Right atrium auricular region (tissue), 2 donors: Measurements from ENCODE around the gene DDN. TPM values are rescaled to one million over a fixed set of nuclear protein-coding genes. Genes with fewer than 3 reads are reported as not detected.

Source experiments
- DNase-seq: peaks from one replicate; pipeline ENCODE4 v3.0.0-alpha.2; 2019; ENCODE audit warnings: low spot score
- H3K27ac ChIP-seq, 2 donors: fragments of 200-600 bp; sonication (generic); 1 replicate in 1 of 2; 2 replicates in 1 of 2; pipeline ENCODE4 v1.5.1; 2016 to 2019
- H3K27me3 ChIP-seq, 2 donors: fragments of 200-600 bp; sonication (generic); one replicate each; pipeline versions ENCODE4 v1.5.1 to v1.6.0; 2017 to 2019
- H3K36me3 ChIP-seq: fragments of 200-600 bp; sonication (generic); one replicate; pipeline ENCODE4 v1.5.1; 2016
- H3K4me1 ChIP-seq, 2 donors: fragments of 200-600 bp; sonication (generic); one replicate each; pipeline versions ENCODE4 v1.5.1 to v1.6.0; 2017 to 2019
- H3K4me3 ChIP-seq, 2 donors: fragments of 200-600 bp; sonication (generic); 1 replicate in 1 of 2; 2 replicates in 1 of 2; pipeline ENCODE4 v1.5.1; 2017 to 2019; ENCODE audit warnings: mild to moderate bottlenecking in 1 of 2, moderate library complexity in 1 of 2
- H3K9me3 ChIP-seq, 2 donors: fragments of 200-600 bp; sonication (generic); one replicate each; pipeline ENCODE4 v1.5.1; 2019
- total RNA-seq, 2 donors: library from RNA; depleted of rRNA; stranded (reverse); fragments of >200 nt; gene quantifications; one replicate each; pipeline ENCODE4 v1.1.0, GENCODE V29; 2016
- TF ChIP-seq, protein P1 (sequence below), 2 donors: fragments of 200-600 bp; sonication (generic); IDR thresholded peaks; one replicate each; pipeline ENCODE4 v1.5.1; 2019; ENCODE audit warnings: antibody characterized with exemption in 2 of 2

DDN gene
- total RNA-seq, 2 donors from 2014 or later = 0.44 to 0.67 TPM

DNA sequence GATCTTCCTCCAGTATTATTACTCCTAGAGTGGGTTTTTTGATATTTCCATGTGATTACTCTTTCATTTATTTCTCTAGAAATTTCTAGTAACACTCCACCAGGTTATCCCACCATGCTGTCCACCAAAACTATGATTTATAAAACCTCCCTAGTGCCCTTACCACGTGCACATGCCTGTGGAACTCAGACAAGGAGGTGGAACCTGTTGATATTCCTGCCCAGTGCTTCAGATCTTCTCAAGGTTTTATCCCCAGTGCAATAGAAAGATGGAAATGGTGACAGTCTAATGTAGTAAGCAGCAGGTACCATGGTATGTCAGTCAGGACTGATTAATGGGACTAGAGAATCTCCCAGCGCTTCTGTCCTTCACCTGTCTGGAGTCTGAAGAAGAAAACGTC lies 38.3 kb downstream of the DDN start:
- Histone ChIP-seq H3K4me3 (no peak overlapping the region), H3K9me3 (no peaks in the 10 kb centered on the region), H3K27me3 (no peaks in the 10 kb centered on the region), H3K27ac (no peak overlapping the region), H3K4me1 (peaks cover 0 to 16% of the 10 kb centered on the region in 2 donors), H3K36me3 (no peaks in the 10 kb centered on the region)
- TF ChIP-seq, protein P1, sequence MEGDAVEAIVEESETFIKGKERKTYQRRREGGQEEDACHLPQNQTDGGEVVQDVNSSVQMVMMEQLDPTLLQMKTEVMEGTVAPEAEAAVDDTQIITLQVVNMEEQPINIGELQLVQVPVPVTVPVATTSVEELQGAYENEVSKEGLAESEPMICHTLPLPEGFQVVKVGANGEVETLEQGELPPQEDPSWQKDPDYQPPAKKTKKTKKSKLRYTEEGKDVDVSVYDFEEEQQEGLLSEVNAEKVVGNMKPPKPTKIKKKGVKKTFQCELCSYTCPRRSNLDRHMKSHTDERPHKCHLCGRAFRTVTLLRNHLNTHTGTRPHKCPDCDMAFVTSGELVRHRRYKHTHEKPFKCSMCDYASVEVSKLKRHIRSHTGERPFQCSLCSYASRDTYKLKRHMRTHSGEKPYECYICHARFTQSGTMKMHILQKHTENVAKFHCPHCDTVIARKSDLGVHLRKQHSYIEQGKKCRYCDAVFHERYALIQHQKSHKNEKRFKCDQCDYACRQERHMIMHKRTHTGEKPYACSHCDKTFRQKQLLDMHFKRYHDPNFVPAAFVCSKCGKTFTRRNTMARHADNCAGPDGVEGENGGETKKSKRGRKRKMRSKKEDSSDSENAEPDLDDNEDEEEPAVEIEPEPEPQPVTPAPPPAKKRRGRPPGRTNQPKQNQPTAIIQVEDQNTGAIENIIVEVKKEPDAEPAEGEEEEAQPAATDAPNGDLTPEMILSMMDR (IDR thresholded peaks at IDR 0.05) = no peak
- no peak for DNase-seq

- DNase-seq = no peak
- peak overlapping the region in 1 of 2 donors; percentile 98 for H3K4me3 ChIP-seq
- H3K27ac ChIP-seq = no peak overlapping the region
- TF ChIP-seq, protein P1 (IDR thresholded peaks at IDR 0.05) = no peak
- peaks cover 0 to 30% of the 10 kb centered on the region in 2 donors for H3K4me1 ChIP-seq
- peaks cover 4% of the 10 kb centered on the region for H3K36me3 ChIP-seq
- no peaks in the 10 kb centered on the region for H3K27me3 ChIP-seq
- no peaks in the 10 kb centered on the region for H3K9me3 ChIP-seq
These were observed 41.2 kb downstream of the DDN start for GRCh38 chr12:48958049-48958388.

- Histone ChIP-seq H3K9me3 (no peaks in the 10 kb centered on the region), H3K27ac (peak within 1 kb of the TSS; percentile 80 to 86), H3K27me3 (no peaks in the 10 kb centered on the region), H3K4me3 (peak within 1 kb of the TSS; percentile 89 to 98), H3K36me3 (peaks cover 7% of the 10 kb centered on the region), H3K4me1 (peaks cover 0 to 30% of the 10 kb centered on the region in 2 donors)
- TF ChIP-seq, protein P1 (IDR thresholded peaks at IDR 0.05) = no peak
- peak; percentile 89 for DNase-seq
These were observed 41.8 kb downstream of the DDN start, which contains the start of gene ARF3 for GRCh38 chr12:48957141-48958048. Gene ARF3, minus strand, starts transcription at chr12:48957487. Its CDS starts 16,392 bp downstream, at chr12:48941095.

DNA sequence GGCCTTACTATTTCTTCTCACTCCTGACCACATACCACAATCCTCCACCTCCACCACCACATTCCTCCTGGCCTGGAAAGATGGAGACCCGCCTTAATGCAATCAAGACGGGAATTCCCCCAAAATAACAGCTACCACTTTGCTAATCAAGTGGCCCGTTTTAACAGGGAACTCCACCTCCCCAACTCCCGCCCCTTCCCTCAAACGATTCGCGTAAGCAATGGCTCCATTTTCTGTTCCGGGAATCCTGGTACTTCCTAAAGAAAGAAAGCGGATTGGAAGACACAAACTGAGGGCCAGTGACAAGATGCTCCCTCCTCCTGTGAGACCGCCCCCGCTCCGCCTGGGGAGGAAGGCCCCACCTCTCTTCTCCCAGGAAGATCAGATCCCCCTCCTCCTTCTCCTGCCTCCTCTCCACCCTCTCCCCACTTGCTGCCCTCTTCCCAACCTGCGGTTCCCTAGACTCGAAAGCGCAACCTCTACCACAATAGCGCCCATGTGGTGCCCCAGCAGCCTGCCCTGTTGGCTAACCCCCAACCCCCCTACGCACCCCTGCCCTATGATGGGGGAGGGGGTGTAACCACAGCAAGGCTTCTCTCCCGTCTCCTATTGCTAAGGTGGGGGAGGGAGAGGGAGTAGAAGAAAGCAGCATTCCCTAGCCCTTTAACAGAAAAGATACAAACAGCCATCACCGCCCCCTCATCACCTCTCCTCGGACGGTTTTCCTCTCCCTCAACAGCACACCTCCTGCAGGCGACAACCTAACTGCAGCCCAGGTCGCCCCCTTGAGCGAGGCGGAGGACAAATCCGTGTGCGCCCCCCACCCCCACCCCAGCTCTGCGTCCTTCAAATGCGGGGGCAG lies 42.7 kb downstream of the DDN start:
- TF ChIP-seq, protein P1 (IDR thresholded peaks at IDR 0.05) = no peak

GRCh38 chr12:48954841-48955501 lies 44.2 kb downstream of the DDN start:
- Histone ChIP-seq H3K9me3 (no peaks in the 10 kb centered on the region), H3K4me3 (no peak overlapping the region), H3K27ac (no peak overlapping the region), H3K4me1 (peaks cover 0 to 30% of the 10 kb centered on the region in 2 donors), H3K36me3 (peaks cover 7% of the 10 kb centered on the region), H3K27me3 (no peaks in the 10 kb centered on the region)
- no peak for DNase-seq
- TF ChIP-seq, protein P1 (IDR thresholded peaks at IDR 0.05) = no peak

More for the DNA sequence above, 42.7 kb downstream of the DDN start:
- H3K9me3 ChIP-seq = no peaks in the 10 kb centered on the region
- DNase-seq = peak; percentile 91
- peak overlapping the region; percentile 89 to 98 for H3K4me3 ChIP-seq
- H3K27ac ChIP-seq = peak overlapping the region; percentile 80 to 86
- H3K27me3 ChIP-seq = no peaks in the 10 kb centered on the region
- peaks cover 7% of the 10 kb centered on the region for H3K36me3 ChIP-seq
- peaks cover 0 to 30% of the 10 kb centered on the region in 2 donors for H3K4me1 ChIP-seq
